H1 (cell line): ENCODE data around the gene SIGLEC14. TPM values are rescaled to one million over a fixed set of nuclear protein-coding genes. Genes with fewer than 3 reads are reported as not detected.

Source experiments
- CTCF ChIA-PET: fragments of 300-600 bp; sonication (Branson Sonifier 250); formaldehyde crosslinking; loops from one replicate; lab custom pipeline; 2021; ENCODE audit not compliant: partially characterized antibody; lab: Charles Lee
- POLR2A ChIA-PET: fragments of 300-600 bp; sonication (Branson Sonifier 250); formaldehyde crosslinking; loops from one replicate; lab custom pipeline; 2021; ENCODE audit warnings: inconsistent platforms; ENCODE audit not compliant: partially characterized antibody; lab: Charles Lee
- DNase-seq, 2 experiments: peaks; one replicate each; pipeline versions ENCODE4 v3.0.0 to v3.0.0-alpha.2; 2010 to 2022; ENCODE audit warnings: low spot score in 2 of 2, low read depth in 1 of 2, mixed read lengths in 1 of 2
- FAIRE-seq: peaks from 2 replicates; lab custom pipeline; 2011; peaks lifted over from hg19 to GRCh38; lab: Jason Lieb, UNC
- H2AFZ ChIP-seq: 2 replicates; pipeline ENCODE4 v1.8.1; 2012; ENCODE audit warnings: low read length, inconsistent platforms
- H2AK5ac ChIP-seq: 2 replicates; pipeline ENCODE4 v1.6.1; 2013; ENCODE audit warnings: low read depth, low read length
- H2BK120ac ChIP-seq: replicated peaks from 2 replicates; pipeline ENCODE3; 2013; ENCODE audit warnings: low read depth, low read length, inconsistent platforms
- H2BK12ac ChIP-seq: 2 replicates; pipeline ENCODE4 v1.6.1; 2013; ENCODE audit warnings: low read depth, low read length
- H2BK15ac ChIP-seq: 2 replicates; pipeline ENCODE4 v1.6.1; 2013; ENCODE audit warnings: low read length
- H2BK20ac ChIP-seq: 2 replicates; pipeline ENCODE4 v1.6.1; 2013; ENCODE audit warnings: low read length
- H2BK5ac ChIP-seq: 2 replicates; pipeline ENCODE4 v1.6.1; 2013; ENCODE audit warnings: low read depth, low read length
- H3K14ac ChIP-seq: 2 replicates; pipeline ENCODE4 v1.6.1; 2013; ENCODE audit warnings: inconsistent platforms; ENCODE audit not compliant: insufficient read length
- H3K18ac ChIP-seq: 2 replicates; pipeline ENCODE4 v1.6.1; 2013; ENCODE audit warnings: low read length; ENCODE audit errors: extremely low read depth
- H3K23ac ChIP-seq: 2 replicates; pipeline ENCODE4 v1.6.1; 2013; ENCODE audit warnings: inconsistent platforms; ENCODE audit not compliant: insufficient read length
- H3K23me2 ChIP-seq: 2 replicates; pipeline ENCODE4 v1.6.1; 2013; ENCODE audit warnings: low read depth, low read length
- H3K27ac ChIP-seq: 2 replicates; pipeline ENCODE4 v1.6.1; 2011; ENCODE audit warnings: low read depth, low read length, inconsistent platforms
- H3K27me3 ChIP-seq, 4 experiments: replicated peaks in 1 of 4; 1 replicate in 1 of 4; 2 replicates in 3 of 4; pipeline versions ENCODE4 v1.6.1 to v1.8.1; 2011 to 2013; ENCODE audit warnings: low read length in 3 of 4, mild to moderate bottlenecking in 3 of 4, inconsistent platforms in 2 of 4, mixed read lengths in 2 of 4, moderate library complexity in 1 of 4; ENCODE audit not compliant: control insufficient read depth in 3 of 4, insufficient read depth in 3 of 4; ENCODE audit errors: extremely low read depth in 1 of 4
- H3K36me3 ChIP-seq, 4 experiments: 2 replicates each; pipeline versions ENCODE4 v1.6.1 to v1.8.1; 2011 to 2013; ENCODE audit warnings: mild to moderate bottlenecking in 4 of 4, low read length in 3 of 4, moderate library complexity in 2 of 4, control low read depth in 1 of 4, inconsistent platforms in 1 of 4; ENCODE audit not compliant: insufficient read depth in 4 of 4, control insufficient read depth in 2 of 4
- H3K4ac ChIP-seq: replicated peaks from 2 replicates; pipeline ENCODE3; 2013; ENCODE audit warnings: low read length, low read depth, mixed read lengths, inconsistent platforms; ENCODE audit not compliant: insufficient read length
- H3K4me1 ChIP-seq, 4 experiments: replicated peaks in 1 of 4; 1 replicate in 1 of 4; 2 replicates in 3 of 4; pipeline versions ENCODE4 v1.6.1 to v1.8.1; 2011 to 2013; ENCODE audit warnings: low read length in 3 of 4, inconsistent platforms in 2 of 4, mixed read lengths in 1 of 4; ENCODE audit not compliant: insufficient read depth in 4 of 4, control insufficient read depth in 3 of 4
- H3K4me2 ChIP-seq, 2 experiments: 2 replicates each; pipeline versions ENCODE4 v1.6.1 to v1.8.1; 2011 to 2013; ENCODE audit warnings: low read depth in 2 of 2, low read length in 2 of 2, control low read depth in 1 of 2, inconsistent platforms in 1 of 2, mild to moderate bottlenecking in 1 of 2; ENCODE audit not compliant: insufficient read depth in 1 of 2
- H3K4me3 ChIP-seq, 4 experiments: fragments of 200-600, 300-600 bp in 1 of 4; sonication (generic), shearing (Covaris generic), sonication (Bioruptor Twin) in 1 of 4; 2 replicates each; pipeline versions ENCODE4 v1.5.1 to v1.8.1; 2011 to 2016; ENCODE audit warnings: low read length in 4 of 4, low read depth in 3 of 4, control low read depth in 2 of 4, inconsistent platforms in 2 of 4, mild to moderate bottlenecking in 2 of 4, mixed read lengths in 1 of 4, moderate library complexity in 1 of 4; ENCODE audit not compliant: insufficient read depth in 2 of 4; ENCODE audit errors: extremely low read depth in 1 of 4
- H3K56ac ChIP-seq: replicated peaks from 2 replicates; pipeline ENCODE3; 2013; ENCODE audit warnings: low read depth, mild to moderate bottlenecking, mixed read lengths, low read length, inconsistent platforms; ENCODE audit not compliant: insufficient read length
- H3K79me1 ChIP-seq: 2 replicates; pipeline ENCODE4 v1.6.1; 2013; ENCODE audit warnings: low read depth, low read length, control low read depth
- H3K79me2 ChIP-seq, 2 experiments: 2 replicates each; pipeline versions ENCODE4 v1.6.1 to v1.8.1; 2012 to 2013; ENCODE audit warnings: low read length in 2 of 2, mild to moderate bottlenecking in 2 of 2, inconsistent platforms in 1 of 2; ENCODE audit not compliant: insufficient read depth in 2 of 2, control insufficient read depth in 1 of 2
- H3K9ac ChIP-seq, 4 experiments: replicated peaks in 1 of 4; 1 replicate in 1 of 4; 2 replicates in 3 of 4; pipeline versions ENCODE4 v1.6.1 to v1.8.1; 2011 to 2013; ENCODE audit warnings: low read depth in 3 of 4, low read length in 3 of 4, control low read depth in 2 of 4, mild to moderate bottlenecking in 2 of 4, moderate library complexity in 2 of 4, inconsistent platforms in 1 of 4; ENCODE audit errors: extremely low read depth in 1 of 4
- H3K9me3 ChIP-seq, 2 experiments: 2 replicates each; pipeline versions ENCODE4 v1.6.1 to v1.8.1; 2012 to 2013; ENCODE audit warnings: mild to moderate bottlenecking in 2 of 2, moderate library complexity in 2 of 2, control low read depth in 1 of 2, inconsistent platforms in 1 of 2, low read depth in 1 of 2, low read length in 1 of 2, mixed read lengths in 1 of 2; ENCODE audit not compliant: insufficient read depth in 2 of 2
- H4K20me1 ChIP-seq, 2 experiments: replicated peaks in 1 of 2; 2 replicates each; pipeline versions ENCODE3 to v1.8.1; 2011 to 2013; ENCODE audit warnings: inconsistent platforms in 2 of 2, low read length in 2 of 2, mild to moderate bottlenecking in 1 of 2; ENCODE audit not compliant: insufficient read depth in 2 of 2, control insufficient read depth in 1 of 2
- H4K5ac ChIP-seq: 2 replicates; pipeline ENCODE4 v1.6.1; 2013; ENCODE audit warnings: low read length, low read depth, mixed read lengths, inconsistent platforms; ENCODE audit not compliant: insufficient read length
- H4K8ac ChIP-seq: 2 replicates; pipeline ENCODE4 v1.8.0; 2013; ENCODE audit warnings: mild to moderate bottlenecking, moderate library complexity, low read length, inconsistent platforms; ENCODE audit not compliant: insufficient read depth; ENCODE audit errors: extremely low read depth
- H4K91ac ChIP-seq: replicated peaks from 2 replicates; pipeline ENCODE3; 2013; ENCODE audit warnings: low read length, mixed read lengths, inconsistent platforms; ENCODE audit not compliant: insufficient read length
- TEAD4 ChIP-seq: IDR thresholded peaks from 2 replicates; pipeline ENCODE4 v1.6.1; 2012; ENCODE audit warnings: low read depth, low read length, inconsistent platforms, mixed read lengths
- WGBS, 2 experiments: shearing (Covaris generic) in 1 of 2; methylation state at CpG; one replicate each; pipeline versions ENCODE4 v1.1.6 to v1.1.7; 2013 to 2015; ENCODE audit warnings: low lambda C conversion rate in 2 of 2, mixed read lengths in 2 of 2, inconsistent platforms in 1 of 2, low coverage in 1 of 2, missing lambda C conversion rate in 1 of 2; ENCODE audit not compliant: insufficient replicate concordance in 2 of 2, insufficient coverage in 1 of 2, insufficient read length in 1 of 2; ENCODE audit errors: extremely low coverage in 1 of 2, missing lambda C conversion rate in 1 of 2; 5-methylcytosine and 5-hydroxymethylcytosine counted together
- polyA plus RNA-seq, 7 experiments: library from polyadenylated mRNA; depleted of rRNA in 3 of 7; stranded (reverse) in 5 of 7; unstranded in 2 of 7; fragments of >200 nt in 5 of 7; fragments of 200-250 nt in 2 of 7; gene quantifications; 1 replicate in 5 of 7; 2 replicates in 1 of 7; 4 replicates in 1 of 7; pipeline versions ENCODE4 v1.2.1 to v1.2.3, GENCODE V29; 2011 to 2013; ENCODE audit warnings: missing spikeins in 2 of 7, mixed read lengths in 2 of 7
- total RNA-seq: library from RNA; stranded (reverse); fragmentation: NEBNext Ultra II Directional; extraction: Animal tissue kit (Norgen Biotek cat#: 25700); gene quantifications from 2 replicates; pipeline ENCODE4 v1.2.1, GENCODE V29; 2021
- TF ChIP-seq, protein P1 (sequence below), 3 experiments: IDR thresholded peaks; 1 replicate in 2 of 3; 2 replicates in 1 of 3; pipeline versions ENCODE4 v1.5.1 to v1.6.1; 2011; ENCODE audit warnings: low read length in 3 of 3, mild to moderate bottlenecking in 3 of 3, inconsistent platforms in 2 of 3, low read depth in 1 of 3, moderate library complexity in 1 of 3; ENCODE audit not compliant: insufficient read depth in 1 of 3; ENCODE audit errors: control extremely low read depth in 1 of 3

SIGLEC14 gene
- total and polyA plus RNA-seq, 2 of the 8 experiments (the other 6 are each of a cell fraction or from before 2014, with no cell fraction given) = not detected

DNA sequence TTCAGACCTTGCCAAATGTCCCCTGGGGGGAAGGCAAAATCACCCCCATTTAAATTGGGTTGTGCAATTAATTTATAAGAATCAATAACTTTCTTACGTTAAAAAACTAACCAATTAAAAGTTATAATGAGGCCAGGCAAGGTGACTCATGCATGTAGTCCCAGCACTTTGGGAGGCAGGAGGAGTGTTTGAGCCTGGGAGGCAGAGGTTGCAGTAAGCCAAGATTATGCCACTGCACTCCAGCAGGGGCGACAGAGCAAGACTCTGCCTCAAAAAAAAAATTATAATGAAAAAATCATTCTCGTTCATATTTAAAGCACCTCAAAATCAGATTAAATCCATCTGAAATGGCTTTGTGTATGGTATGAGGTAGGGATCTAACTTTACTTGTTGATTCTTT lies 18.4 kb upstream of the SIGLEC14 start:
- DNase-seq (no peak), FAIRE-seq (no peak)
- H4K5ac ChIP-seq = no peak overlapping the region
- no peaks in the 10 kb centered on the region for H4K20me1 ChIP-seq
- no peak overlapping the region for H4K91ac ChIP-seq
- no peaks in the 10 kb centered on the region for H3K79me2 ChIP-seq
- H2BK20ac ChIP-seq = no peak overlapping the region
- no peak overlapping the region for H3K9ac ChIP-seq
- H3K14ac ChIP-seq = no peak overlapping the region
- no peak overlapping the region for H3K4me2 ChIP-seq
- ChIA-PET CTCF (interaction anchor here (1.2 kb wide), 1 partner anchor 113 kb away, joined by 3 read pairs; no protein-coding TSS in a partner anchor), POLR2A (no interaction called here)
- H2BK15ac ChIP-seq = no peak overlapping the region
- H2BK5ac ChIP-seq = no peak overlapping the region
- H3K27ac ChIP-seq = no peak overlapping the region
- no peaks in the 10 kb centered on the region for H3K4me1 ChIP-seq
- H3K23me2 ChIP-seq = no peaks in the 10 kb centered on the region; the same call in 1 of the 2 replicates
- H3K4me3 ChIP-seq = no peak overlapping the region
- H3K4ac ChIP-seq = no peak overlapping the region
- no peaks in the 10 kb centered on the region for H3K79me1 ChIP-seq
- H3K9me3 ChIP-seq = 0 out of 4 replicates have a peak, but pooled peaks cover 3 to 5% of the 10 kb centered on the region in 2 experiments
- no peak overlapping the region for H3K18ac ChIP-seq
- H3K27me3 ChIP-seq = peaks cover 0 to 2% (median 0%) of the 10 kb centered on the region in 4 experiments; a peak in 1 of 7 replicates
- no peaks in the 10 kb centered on the region for H3K36me3 ChIP-seq
- H2BK12ac ChIP-seq = no peak overlapping the region
- no peak overlapping the region for H2AFZ ChIP-seq
- H2BK120ac ChIP-seq = no peak overlapping the region
- no peak for TF ChIP-seq TEAD4
- TF ChIP-seq, protein P1, sequence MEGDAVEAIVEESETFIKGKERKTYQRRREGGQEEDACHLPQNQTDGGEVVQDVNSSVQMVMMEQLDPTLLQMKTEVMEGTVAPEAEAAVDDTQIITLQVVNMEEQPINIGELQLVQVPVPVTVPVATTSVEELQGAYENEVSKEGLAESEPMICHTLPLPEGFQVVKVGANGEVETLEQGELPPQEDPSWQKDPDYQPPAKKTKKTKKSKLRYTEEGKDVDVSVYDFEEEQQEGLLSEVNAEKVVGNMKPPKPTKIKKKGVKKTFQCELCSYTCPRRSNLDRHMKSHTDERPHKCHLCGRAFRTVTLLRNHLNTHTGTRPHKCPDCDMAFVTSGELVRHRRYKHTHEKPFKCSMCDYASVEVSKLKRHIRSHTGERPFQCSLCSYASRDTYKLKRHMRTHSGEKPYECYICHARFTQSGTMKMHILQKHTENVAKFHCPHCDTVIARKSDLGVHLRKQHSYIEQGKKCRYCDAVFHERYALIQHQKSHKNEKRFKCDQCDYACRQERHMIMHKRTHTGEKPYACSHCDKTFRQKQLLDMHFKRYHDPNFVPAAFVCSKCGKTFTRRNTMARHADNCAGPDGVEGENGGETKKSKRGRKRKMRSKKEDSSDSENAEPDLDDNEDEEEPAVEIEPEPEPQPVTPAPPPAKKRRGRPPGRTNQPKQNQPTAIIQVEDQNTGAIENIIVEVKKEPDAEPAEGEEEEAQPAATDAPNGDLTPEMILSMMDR (IDR thresholded peaks at IDR 0.05; ENCODE audit: control extremely low read depth in 1 of 3, insufficient read depth in 1 of 3, low read depth in 1 of 3, low read length in 3 of 3) = peak in 1 of 3 experiments; percentile 9; a peak in 1 of 4 replicates
- no peak overlapping the region for H2AK5ac ChIP-seq
- no peak overlapping the region for H4K8ac ChIP-seq
- no peak overlapping the region for H3K23ac ChIP-seq
- H3K56ac ChIP-seq = no peak overlapping the region
- 63% methylated on average over 3 of the region's 3 CpGs; no CpG with 5 or more reads in 1 of the 2 experiments for WGBS, 2 experiments
